H9 (cell line): ENCODE results near the gene ATP2B2. TPM values are rescaled to one million over a fixed set of nuclear protein-coding genes. Genes with fewer than 3 reads are reported as not detected.

Experiments
- DNase-seq: peaks from one replicate; pipeline ENCODE4 v3.0.0-alpha.2; 2017
- H2AFZ ChIP-seq: one replicate; pipeline ENCODE4 v1.6.1; 2013; ENCODE audit warnings: mild to moderate bottlenecking, low read length, control low read depth, moderate library complexity
- H2AK5ac ChIP-seq: 2 replicates; pipeline ENCODE4 v1.6.1; 2013; ENCODE audit warnings: low read length, control low read depth, mixed read lengths; ENCODE audit not compliant: insufficient read length
- H2BK120ac ChIP-seq: one replicate; pipeline ENCODE4 v1.6.1; 2013; ENCODE audit warnings: low read depth, mild to moderate bottlenecking, low read length, control low read depth, inconsistent platforms; ENCODE audit not compliant: poor library complexity, severe bottlenecking
- H2BK12ac ChIP-seq: 2 replicates; pipeline ENCODE4 v1.6.1; 2013; ENCODE audit warnings: low read length, control low read depth, mixed read lengths, low read depth; ENCODE audit not compliant: insufficient read length
- H2BK15ac ChIP-seq: 2 replicates; pipeline ENCODE4 v1.6.1; 2013; ENCODE audit warnings: low read depth, low read length, control low read depth
- H2BK20ac ChIP-seq: one replicate; pipeline ENCODE4 v1.6.1; 2013; ENCODE audit warnings: low read depth, mild to moderate bottlenecking, low read length, control low read depth, inconsistent platforms; ENCODE audit not compliant: poor library complexity, severe bottlenecking
- H2BK5ac ChIP-seq: 2 replicates; pipeline ENCODE4 v1.6.1; 2013; ENCODE audit warnings: low read length, control low read depth, mixed read lengths; ENCODE audit not compliant: insufficient read length
- H3K14ac ChIP-seq: 2 replicates; pipeline ENCODE4 v1.6.1; 2013; ENCODE audit warnings: low read length, control low read depth; ENCODE audit not compliant: insufficient read depth
- H3K18ac ChIP-seq: 2 replicates; pipeline ENCODE4 v1.6.1; 2013; ENCODE audit warnings: low read depth, mild to moderate bottlenecking, mixed read lengths, low read length, control low read depth; ENCODE audit not compliant: insufficient read length
- H3K23ac ChIP-seq: 2 replicates; pipeline ENCODE4 v1.6.1; 2013; ENCODE audit warnings: low read length, control low read depth, mixed read lengths, low read depth; ENCODE audit not compliant: insufficient read length
- H3K23me2 ChIP-seq: 2 replicates; pipeline ENCODE4 v1.6.1; 2013; ENCODE audit warnings: low read depth, mild to moderate bottlenecking, mixed read lengths, low read length, control low read depth; ENCODE audit not compliant: insufficient read length, poor library complexity, severe bottlenecking
- H3K27ac ChIP-seq: 2 replicates; pipeline ENCODE4 v1.5.1; 2013; ENCODE audit warnings: low read length, control low read depth, mixed read lengths, low read depth; ENCODE audit not compliant: insufficient read length
- H3K27me3 ChIP-seq: 2 replicates; pipeline ENCODE4 v1.6.1; 2013; ENCODE audit warnings: low read length, control low read depth, inconsistent platforms; ENCODE audit not compliant: insufficient read depth
- H3K4ac ChIP-seq: 2 replicates; pipeline ENCODE4 v1.6.1; 2013; ENCODE audit warnings: low read depth, mild to moderate bottlenecking, control low read depth, inconsistent platforms, low read length, moderate library complexity
- H3K4me1 ChIP-seq: 2 replicates; pipeline ENCODE4 v1.6.1; 2013; ENCODE audit warnings: low read length, control low read depth, inconsistent platforms; ENCODE audit not compliant: insufficient read depth
- H3K4me2 ChIP-seq: 2 replicates; pipeline ENCODE4 v1.6.1; 2013; ENCODE audit warnings: low read length, control low read depth, mixed read lengths; ENCODE audit not compliant: insufficient read length, insufficient read depth
- H3K56ac ChIP-seq: 2 replicates; pipeline ENCODE4 v1.6.1; 2013; ENCODE audit warnings: low read depth, mild to moderate bottlenecking, mixed read lengths, low read length, control low read depth; ENCODE audit not compliant: insufficient read length
- H3K79me1 ChIP-seq: 2 replicates; pipeline ENCODE4 v1.6.1; 2013; ENCODE audit warnings: low read depth, mild to moderate bottlenecking, moderate library complexity, low read length, control low read depth, inconsistent platforms; ENCODE audit not compliant: insufficient read depth, poor library complexity, severe bottlenecking
- H3K79me2 ChIP-seq: 2 replicates; pipeline ENCODE4 v1.6.1; 2013; ENCODE audit warnings: low read length, control low read depth, inconsistent platforms; ENCODE audit not compliant: insufficient read depth
- H3K9ac ChIP-seq: 2 replicates; pipeline ENCODE4 v1.6.1; 2013; ENCODE audit warnings: low read length, control low read depth, mixed read lengths; ENCODE audit not compliant: insufficient read length; ENCODE audit errors: extremely low read depth
- H3K9me3 ChIP-seq: one replicate; pipeline ENCODE4 v1.6.1; 2013; ENCODE audit warnings: low read depth, low read length, inconsistent platforms; ENCODE audit not compliant: control insufficient read depth
- H3T11ph ChIP-seq: one replicate; pipeline ENCODE4 v1.6.1; 2013; ENCODE audit warnings: mild to moderate bottlenecking, low read length, control low read depth, inconsistent platforms
- H4K20me1 ChIP-seq: one replicate; pipeline ENCODE4 v1.6.1; 2013; ENCODE audit not compliant: control insufficient read depth, insufficient read length, insufficient read depth
- H4K5ac ChIP-seq: 2 replicates; pipeline ENCODE4 v1.6.1; 2013; ENCODE audit warnings: low read depth, mild to moderate bottlenecking, mixed read lengths, low read length, control low read depth; ENCODE audit not compliant: insufficient read length
- H4K8ac ChIP-seq: replicated peaks from 2 replicates; pipeline ENCODE4 v1.6.1; 2013; ENCODE audit warnings: low read length, control low read depth, mixed read lengths, low read depth; ENCODE audit not compliant: insufficient read length
- H4K91ac ChIP-seq: 2 replicates; pipeline ENCODE4 v1.6.1; 2013; ENCODE audit warnings: low read depth, mild to moderate bottlenecking, moderate library complexity, mixed read lengths, low read length, control low read depth; ENCODE audit not compliant: insufficient read length
- H3K27ac Mint-ChIP-seq, 3 experiments: 2 replicates in 2 of 3; 3 replicates in 1 of 3; pipeline ENCODE4 v1.8.0; 2020 to 2021; ENCODE audit warnings: mixed read lengths in 3 of 3, mild to moderate bottlenecking in 1 of 3, moderate library complexity in 1 of 3
- H3K27me3 Mint-ChIP-seq: 2 replicates; pipeline ENCODE4 v1.8.0; 2021; ENCODE audit warnings: low read depth, mild to moderate bottlenecking, moderate library complexity, mixed read lengths
- H3K36me3 Mint-ChIP-seq, 3 experiments: 2 replicates in 2 of 3; 3 replicates in 1 of 3; pipeline ENCODE4 v1.8.0; 2020 to 2021; ENCODE audit warnings: low read depth in 3 of 3, mixed read lengths in 3 of 3; ENCODE audit not compliant: insufficient read depth in 1 of 3
- H3K4me1 Mint-ChIP-seq, 2 experiments: 2 replicates each; pipeline ENCODE4 v1.8.0; 2020; ENCODE audit warnings: mixed read lengths in 2 of 2
- H3K4me3 Mint-ChIP-seq, 2 experiments: 2 replicates in 1 of 2; 3 replicates in 1 of 2; pipeline ENCODE4 v1.8.0; 2020 to 2021; ENCODE audit warnings: mild to moderate bottlenecking in 2 of 2, mixed read lengths in 2 of 2, moderate library complexity in 1 of 2
- H3K9me3 Mint-ChIP-seq, 2 experiments: 2 replicates in 1 of 2; 3 replicates in 1 of 2; pipeline ENCODE4 v1.8.0; 2020; ENCODE audit warnings: mild to moderate bottlenecking in 2 of 2, mixed read lengths in 2 of 2, moderate library complexity in 1 of 2
- WGBS: extraction: QIAGEN DNeasy Blood & Tissue Kit; methylation state at CpG from one replicate; pipeline ENCODE4 v1.1.7; 2013; ENCODE audit warnings: missing lambda C conversion rate, low lambda C conversion rate, mixed read lengths; ENCODE audit not compliant: insufficient read length; ENCODE audit errors: extremely low coverage; 5-methylcytosine and 5-hydroxymethylcytosine counted together
- total RNA-seq: library from RNA; stranded (reverse); gene quantifications from 2 replicates; pipeline ENCODE4 v1.2.1, GENCODE V29; 2021
- TF ChIP-seq, protein P1 (sequence below): fragments of 200-600 bp; sonication (generic); conservative IDR thresholded peaks from 3 replicates; pipeline ENCODE4 v1.8.0; 2021; ENCODE audit warnings: antibody characterized with exemption, mild to moderate bottlenecking

The ATP2B2 gene
- total RNA-seq, 1 experiment from 2014 or later: 0.33 TPM

DNA sequence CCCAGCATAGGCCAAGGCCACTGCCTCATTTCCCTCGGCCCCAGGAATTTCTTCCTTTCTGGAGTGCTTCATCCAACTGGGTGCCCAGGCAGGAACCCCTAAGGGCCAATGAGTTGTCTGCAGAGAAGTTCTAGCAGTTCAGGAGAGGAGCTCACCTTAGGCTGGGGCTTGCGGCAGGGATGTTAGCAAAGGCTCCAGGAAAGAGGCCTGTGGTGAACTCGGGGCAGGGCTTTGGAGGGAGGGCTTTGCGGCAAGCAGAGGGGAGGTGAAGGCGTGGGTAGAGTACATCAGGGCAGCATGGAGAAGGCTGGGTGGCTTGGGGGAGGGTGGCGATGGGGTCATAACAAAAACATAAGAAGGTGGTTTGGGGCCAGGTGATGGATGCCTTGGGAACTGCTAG, 213.7 kb downstream of the ATP2B2 start:
- TF ChIP-seq, protein P1, sequence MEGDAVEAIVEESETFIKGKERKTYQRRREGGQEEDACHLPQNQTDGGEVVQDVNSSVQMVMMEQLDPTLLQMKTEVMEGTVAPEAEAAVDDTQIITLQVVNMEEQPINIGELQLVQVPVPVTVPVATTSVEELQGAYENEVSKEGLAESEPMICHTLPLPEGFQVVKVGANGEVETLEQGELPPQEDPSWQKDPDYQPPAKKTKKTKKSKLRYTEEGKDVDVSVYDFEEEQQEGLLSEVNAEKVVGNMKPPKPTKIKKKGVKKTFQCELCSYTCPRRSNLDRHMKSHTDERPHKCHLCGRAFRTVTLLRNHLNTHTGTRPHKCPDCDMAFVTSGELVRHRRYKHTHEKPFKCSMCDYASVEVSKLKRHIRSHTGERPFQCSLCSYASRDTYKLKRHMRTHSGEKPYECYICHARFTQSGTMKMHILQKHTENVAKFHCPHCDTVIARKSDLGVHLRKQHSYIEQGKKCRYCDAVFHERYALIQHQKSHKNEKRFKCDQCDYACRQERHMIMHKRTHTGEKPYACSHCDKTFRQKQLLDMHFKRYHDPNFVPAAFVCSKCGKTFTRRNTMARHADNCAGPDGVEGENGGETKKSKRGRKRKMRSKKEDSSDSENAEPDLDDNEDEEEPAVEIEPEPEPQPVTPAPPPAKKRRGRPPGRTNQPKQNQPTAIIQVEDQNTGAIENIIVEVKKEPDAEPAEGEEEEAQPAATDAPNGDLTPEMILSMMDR: no peak
- no peaks in the 10 kb centered on the region for H3K9me3 Mint-ChIP-seq
- WGBS: no CpG with 5 or more reads among the region's 6 CpGs
- Histone ChIP-seq H3K9me3 (no peaks in the 10 kb centered on the region), H3K79me2 (no peaks in the 10 kb centered on the region), H2AK5ac (no peak overlapping the region), H2BK15ac (no peak overlapping the region), H3K14ac (no peak overlapping the region), H4K5ac (no peak overlapping the region), H3K56ac (no peak overlapping the region), H2BK20ac (no peak overlapping the region), H3K23me2 (no peaks in the 10 kb centered on the region), H4K8ac (no peak overlapping the region), H2AFZ (no peak overlapping the region), H3K18ac (no peak overlapping the region), H3K27ac (no peak overlapping the region), H3K79me1 (no peaks in the 10 kb centered on the region), H3K4me2 (no peak overlapping the region), H4K20me1 (no peaks in the 10 kb centered on the region), H3K9ac (no peak overlapping the region), H2BK120ac (no peak overlapping the region), H2BK5ac (no peak overlapping the region), H2BK12ac (no peak overlapping the region), H3K23ac (no peak overlapping the region), H3K4ac (no peak overlapping the region), H3K27me3 (no peaks in the 10 kb centered on the region), H4K91ac (no peak overlapping the region), H3T11ph (no peak overlapping the region), H3K4me1 (0 out of 2 replicates have a peak, but pooled peaks cover 1% of the 10 kb centered on the region)
- peak overlapping the region in 2 of 3 experiments; percentile 64 to 70; a peak in 2 of 7 replicates for H3K27ac Mint-ChIP-seq
- peaks cover 9 to 12% of the 10 kb centered on the region in 2 experiments for H3K4me1 Mint-ChIP-seq
- H3K4me3 Mint-ChIP-seq: no peak overlapping the region
- no peak for DNase-seq
- H3K27me3 Mint-ChIP-seq: no peaks in the 10 kb centered on the region
- H3K36me3 Mint-ChIP-seq: peaks cover 11 to 47% (median 21%) of the 10 kb centered on the region in 3 experiments; a peak in 6 of 7 replicates
